Measurements from ENCODE around the gene ATP5PO.
A peak's percentile ranks its signal among the peaks of the same experiment; 100 is the strongest.

DNA sequence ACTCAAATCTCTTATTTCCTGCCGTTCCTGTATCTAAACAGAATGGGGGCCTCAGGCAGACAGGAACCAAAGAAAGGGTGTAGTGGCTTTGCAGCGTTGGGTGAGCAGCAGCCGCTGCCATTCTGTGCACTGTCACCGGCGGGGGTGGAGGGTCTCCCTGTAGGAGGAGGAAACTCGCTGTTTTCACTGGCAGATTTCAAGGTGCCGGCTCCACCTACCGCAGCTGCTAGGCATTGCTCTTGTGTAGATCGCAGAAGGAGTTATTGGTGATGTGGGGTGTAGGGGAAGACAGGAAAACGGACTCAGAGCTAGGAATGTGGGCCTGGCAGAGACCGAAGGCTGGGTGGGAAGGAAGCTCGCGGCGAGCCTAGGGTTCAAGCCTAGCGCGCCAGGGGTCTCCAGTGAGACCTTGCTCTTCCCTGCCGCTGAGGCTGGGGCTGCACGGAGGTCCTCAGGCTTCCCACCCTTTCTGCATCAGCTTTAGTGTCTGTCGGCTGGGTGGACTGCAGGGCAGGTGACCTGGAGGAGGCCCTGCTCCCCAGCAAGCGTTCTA, 20.8 kb downstream of the ATP5PO start:
- peak; percentile 75 for TF ChIP-seq CTCF (IDR thresholded peaks at IDR 0.05; ENCODE audit: low read depth, low read length, missing input control)
- TF ChIP-seq HNF4A (conservative IDR thresholded peaks at IDR 0.05): no peak
- no peak for TF ChIP-seq TAF1 (conservative IDR thresholded peaks at IDR 0.05)

Measured in liver (tissue), 3 donors.